GM23248 (cell line): ENCODE results near the gene CRB2. TPM values are rescaled to one million over a fixed set of nuclear protein-coding genes. Genes with fewer than 3 reads are reported as not detected.
A peak's percentile ranks its signal among the peaks of the same experiment; 100 is the strongest.

Experiments
- DNase-seq: peaks from one replicate; pipeline ENCODE4 v3.0.0-alpha.2; 2015
- H2AFZ ChIP-seq: fragments of 200-600 bp; sonication (generic); 2 replicates; pipeline ENCODE4 v1.6.1; 2016; ENCODE audit warnings: antibody characterized with exemption
- H3F3A ChIP-seq: fragments of 200-600 bp; sonication (generic); 2 replicates; pipeline ENCODE4 v1.6.1; 2016; ENCODE audit warnings: mild to moderate bottlenecking, antibody characterized with exemption, mixed run types; ENCODE audit not compliant: insufficient read depth
- H3K27ac ChIP-seq: fragments of 200-600 bp; sonication (generic); 2 replicates; pipeline ENCODE4 v1.5.1; 2016; ENCODE audit warnings: mild to moderate bottlenecking
- H3K27me3 ChIP-seq: fragments of 200-600 bp; sonication (generic); replicated peaks from 2 replicates; pipeline ENCODE4 v1.6.1; 2016; ENCODE audit warnings: mild to moderate bottlenecking; ENCODE audit not compliant: insufficient read depth
- H3K36me3 ChIP-seq: fragments of 200-600 bp; sonication (generic); 2 replicates; pipeline ENCODE4 v1.6.1; 2016; ENCODE audit warnings: low read depth, mild to moderate bottlenecking
- H3K4me1 ChIP-seq: fragments of 200-600 bp; sonication (generic); 2 replicates; pipeline ENCODE4 v1.6.1; 2016; ENCODE audit warnings: mild to moderate bottlenecking; ENCODE audit not compliant: insufficient read depth
- H3K4me2 ChIP-seq: fragments of 200-600 bp; sonication (generic); one replicate; pipeline ENCODE4 v1.6.1; 2016; ENCODE audit warnings: mild to moderate bottlenecking; ENCODE audit not compliant: unreplicated experiment
- H3K4me3 ChIP-seq: fragments of 200-600 bp; sonication (generic); 2 replicates; pipeline ENCODE4 v1.5.1; 2016; ENCODE audit warnings: mild to moderate bottlenecking
- H3K79me2 ChIP-seq: fragments of 200-600 bp; sonication (generic); 2 replicates; pipeline ENCODE4 v1.6.1; 2016; ENCODE audit warnings: mild to moderate bottlenecking; ENCODE audit not compliant: insufficient read depth
- H3K9ac ChIP-seq: fragments of 200-600 bp; sonication (generic); 2 replicates; pipeline ENCODE4 v1.6.1; 2016; ENCODE audit warnings: mild to moderate bottlenecking
- H3K9me2 ChIP-seq: fragments of 200-600 bp; sonication (generic); 2 replicates; pipeline ENCODE4 v1.6.1; 2016; ENCODE audit warnings: mixed run types, mild to moderate bottlenecking, moderate library complexity; ENCODE audit not compliant: insufficient read depth
- H3K9me3 ChIP-seq: fragments of 200-600 bp; sonication (generic); one replicate; pipeline ENCODE4 v1.6.1; 2017; ENCODE audit warnings: low read depth
- H4K20me1 ChIP-seq: fragments of 200-600 bp; sonication (generic); 2 replicates; pipeline ENCODE4 v1.6.0; 2016; ENCODE audit not compliant: insufficient read depth
- EZH2 ChIP-seq: fragments of 200-600 bp; sonication (generic); IDR thresholded peaks from 2 replicates; pipeline ENCODE4 v1.6.1; 2018; ENCODE audit warnings: antibody characterized with exemption, mild to moderate bottlenecking; ENCODE audit not compliant: insufficient read depth, poor library complexity, severe bottlenecking
- EZH2phosphoT487 ChIP-seq: fragments of 200-600 bp; sonication (generic); IDR thresholded peaks from 2 replicates; pipeline ENCODE4 v1.6.1; 2018; ENCODE audit warnings: antibody characterized with exemption, moderate library complexity, mild to moderate bottlenecking, low read depth; ENCODE audit not compliant: insufficient read depth
- WGBS, 2 experiments: methylation state at CpG; one replicate each; pipeline ENCODE4 v1.1.6; 2015 to 2017; ENCODE audit warnings: low lambda C conversion rate in 2 of 2, low coverage in 1 of 2; ENCODE audit errors: missing lambda C conversion rate in 2 of 2; 5-methylcytosine and 5-hydroxymethylcytosine counted together
- in situ Hi-C: fragments of 300-500 bp; cut with MboI; formaldehyde crosslinking; loops from 2 replicates; pipeline ENCODE4 v1.15.0; 2020
- polyA plus RNA-seq: library from polyadenylated mRNA; unstranded; fragments of >200 nt; fragmentation: Nextera tagmentation; extraction: Ambion mirVana; gene quantifications from 2 replicates; pipeline ENCODE4 v1.2.1, GENCODE V29; 2016
- total RNA-seq: library from RNA; depleted of rRNA; stranded (reverse); fragments of >200 nt; shearing (Covaris generic); gene quantifications from 2 replicates; pipeline ENCODE4 v1.2.3, GENCODE V29; 2014

The CRB2 gene
- total and polyA plus RNA-seq, 2 experiments from 2014 or later: not detected

DNA sequence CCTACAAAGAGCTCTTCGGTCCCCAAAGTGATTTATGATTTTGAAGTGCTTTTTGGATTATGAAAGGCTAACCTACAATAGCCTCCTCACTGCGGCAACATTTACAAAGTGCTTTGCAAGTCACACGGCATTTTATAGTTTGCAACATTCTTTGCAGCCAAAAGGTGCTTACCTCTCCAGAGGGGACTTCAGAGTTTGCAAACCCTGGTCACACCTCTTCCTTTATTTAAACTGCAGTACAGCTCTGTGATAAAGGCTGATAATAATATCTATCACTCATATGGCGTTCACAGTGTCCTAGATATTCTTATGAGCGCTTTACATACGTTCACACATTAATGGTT, 20.0 kb upstream of the CRB2 start:
- Histone ChIP-seq H3K36me3 (no peaks in the 10 kb centered on the region), H3K27ac (peak overlapping the region; percentile 33; the same call in 1 of the 2 replicates), H3K9ac (peak overlapping the region; percentile 41; the same call in 1 of the 2 replicates), H3K4me1 (peaks cover 19% of the 10 kb centered on the region), H3K27me3 (no peaks in the 10 kb centered on the region), H3K4me3 (peak overlapping the region; percentile 45; the same call in 1 of the 2 replicates), H3K4me2 (peak overlapping the region; percentile 56), H3K9me2 (no peaks in the 10 kb centered on the region), H3K9me3 (no peaks in the 10 kb centered on the region), H4K20me1 (no peaks in the 10 kb centered on the region), H3F3A (peaks cover 18% of the 10 kb centered on the region; the same call in 1 of the 2 replicates), H3K79me2 (no peaks in the 10 kb centered on the region), H2AFZ (peak overlapping the region; percentile 57; the same call in 1 of the 2 replicates)
- no peak for DNase-seq
- 48 to 49% methylated on average over 6 of the region's 6 CpGs for WGBS, 2 experiments
- in situ Hi-C loops: no loop called here
- no peak for TF ChIP-seq EZH2
- TF ChIP-seq EZH2phosphoT487: no peak

GRCh38 chr9:123336449-123336848, 19.5 kb upstream of the CRB2 start:
- H4K20me1 ChIP-seq: no peaks in the 10 kb centered on the region
- TF ChIP-seq EZH2phosphoT487 (no peak), EZH2 (no peak)
- in situ Hi-C loops: no loop called here
- no peaks in the 10 kb centered on the region for H3K79me2 ChIP-seq
- no peak overlapping the region for H2AFZ ChIP-seq
- no peak overlapping the region for H3K9ac ChIP-seq
- no peaks in the 10 kb centered on the region for H3K9me3 ChIP-seq
- H3K27me3 ChIP-seq: no peaks in the 10 kb centered on the region
- H3F3A ChIP-seq: peaks cover 18% of the 10 kb centered on the region; the same call in 1 of the 2 replicates
- peaks cover 19% of the 10 kb centered on the region for H3K4me1 ChIP-seq
- WGBS, 2 experiments: 26 to 48% methylated on average over 3 of the region's 3 CpGs
- H3K4me2 ChIP-seq: no peak overlapping the region
- no peak overlapping the region for H3K4me3 ChIP-seq
- H3K36me3 ChIP-seq: no peaks in the 10 kb centered on the region
- DNase-seq: no peak
- no peak overlapping the region for H3K27ac ChIP-seq
- no peaks in the 10 kb centered on the region for H3K9me2 ChIP-seq

DNA sequence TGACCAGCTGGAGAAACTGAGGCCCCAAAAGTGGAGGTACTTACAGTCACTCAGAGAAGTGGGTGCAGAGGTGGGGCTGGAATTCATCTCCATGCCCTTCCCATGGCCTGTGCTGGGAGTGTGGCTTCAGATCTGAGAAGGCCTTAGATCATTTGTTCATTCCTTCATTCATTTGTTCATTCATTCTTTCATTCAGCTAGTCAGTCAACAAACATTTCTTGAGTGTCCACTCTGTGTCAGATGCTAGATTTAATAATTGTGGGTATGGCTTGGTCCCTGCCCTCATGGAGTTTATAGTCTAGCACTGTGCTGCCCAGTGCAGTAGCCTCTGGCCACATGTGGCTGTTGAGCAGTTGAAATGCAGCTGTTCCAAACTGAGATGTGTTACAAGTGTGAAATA, 19.0 kb upstream of the CRB2 start:
- Histone ChIP-seq H3K27me3 (no peaks in the 10 kb centered on the region), H3K9me3 (no peaks in the 10 kb centered on the region), H4K20me1 (no peaks in the 10 kb centered on the region), H3K79me2 (no peaks in the 10 kb centered on the region), H3K4me3 (no peak overlapping the region), H3K36me3 (no peaks in the 10 kb centered on the region), H3K4me1 (peaks cover 19% of the 10 kb centered on the region), H3K9me2 (no peaks in the 10 kb centered on the region), H3K27ac (no peak overlapping the region), H3K4me2 (no peak overlapping the region), H3K9ac (no peak overlapping the region), H3F3A (peaks cover 18% of the 10 kb centered on the region; the same call in 1 of the 2 replicates), H2AFZ (no peak overlapping the region)
- TF ChIP-seq EZH2phosphoT487: no peak
- no peak for TF ChIP-seq EZH2
- no peak for DNase-seq
- in situ Hi-C loops: no loop called here

GRCh38 chr9:123337971-123338370, 18.0 kb upstream of the CRB2 start:
- in situ Hi-C loops: no loop called here
- H3F3A ChIP-seq: peaks cover 12% of the 10 kb centered on the region; the same call in 1 of the 2 replicates
- H3K36me3 ChIP-seq: no peaks in the 10 kb centered on the region
- H3K9me2 ChIP-seq: no peaks in the 10 kb centered on the region
- no peaks in the 10 kb centered on the region for H3K79me2 ChIP-seq
- H4K20me1 ChIP-seq: no peaks in the 10 kb centered on the region
- no peaks in the 10 kb centered on the region for H3K27me3 ChIP-seq
- no peak for DNase-seq
- peaks cover 16% of the 10 kb centered on the region for H3K4me1 ChIP-seq
- no peak overlapping the region for H2AFZ ChIP-seq
- no peak overlapping the region for H3K27ac ChIP-seq
- no peaks in the 10 kb centered on the region for H3K9me3 ChIP-seq
- TF ChIP-seq EZH2 (no peak), EZH2phosphoT487 (no peak)
- 86 to 89% methylated on average over 4 of the region's 4 CpGs for WGBS, 2 experiments
- H3K4me2 ChIP-seq: no peak overlapping the region
- no peak overlapping the region for H3K9ac ChIP-seq
- H3K4me3 ChIP-seq: no peak overlapping the region
